Endothelial cell of umbilical vein (primary cell): ENCODE results near the gene SLC35E3. TPM values are rescaled to one million over a fixed set of nuclear protein-coding genes. Genes with fewer than 3 reads are reported as not detected.
A peak's percentile ranks its signal among the peaks of the same experiment; 100 is the strongest.

ENCODE experiments used
- BruUV-seq: library from RNA; stranded (reverse); fragments of 400-500 nt; replicated peaks from 2 replicates; lab custom pipeline; 2021; lab: Mats Ljungman, UMichigan
- CTCF ChIA-PET: fragments of 300-600, 350-600 bp; sonication (Branson Sonifier 250); formaldehyde crosslinking; loops from one replicate; lab custom pipeline; 2021; ENCODE audit warnings: antibody characterized with exemption, inconsistent platforms; lab: Charles Lee
- POLR2A ChIA-PET: fragments of 300-600, 350-600 bp; sonication (Branson Sonifier 250); formaldehyde crosslinking; loops from one replicate; lab custom pipeline; 2021; ENCODE audit warnings: antibody characterized with exemption, inconsistent platforms; lab: Charles Lee
- DNase-seq: peaks from one replicate; pipeline ENCODE4 v3.0.0-alpha.2; 2011; ENCODE audit warnings: low read depth, low spot score
- FAIRE-seq: peaks from 2 replicates; lab custom pipeline; 2011; peaks lifted over from hg19 to GRCh38; lab: Jason Lieb, UNC
- H2AFZ ChIP-seq: 2 replicates; pipeline ENCODE4 v1.6.0; 2012; ENCODE audit warnings: low read depth, low read length, control low read depth, inconsistent platforms
- H3K27ac ChIP-seq: 2 replicates; pipeline ENCODE4 v1.5.1; 2011; ENCODE audit warnings: low read depth, mild to moderate bottlenecking, control low read depth, low read length, moderate library complexity; ENCODE audit not compliant: insufficient read depth
- H3K27me3 ChIP-seq, 2 experiments: 2 replicates each; pipeline versions ENCODE4 v1.6.0 to v1.6.1; 2011; ENCODE audit warnings: low read length in 2 of 2, mixed read lengths in 1 of 2; ENCODE audit not compliant: control insufficient read depth in 2 of 2, insufficient read depth in 2 of 2
- H3K36me3 ChIP-seq, 2 experiments: 2 replicates in 1 of 2; 3 replicates in 1 of 2; pipeline ENCODE4 v1.5.1; 2011; ENCODE audit warnings: low read length in 2 of 2, mild to moderate bottlenecking in 1 of 2, moderate library complexity in 1 of 2; ENCODE audit not compliant: control insufficient read depth in 2 of 2, insufficient read depth in 2 of 2; ENCODE audit errors: extremely low read depth in 1 of 2
- H3K4me1 ChIP-seq: 3 replicates; pipeline ENCODE4 v1.5.1; 2011; ENCODE audit warnings: mild to moderate bottlenecking, low read length; ENCODE audit not compliant: control insufficient read depth, insufficient read depth; ENCODE audit errors: extremely low read depth
- H3K4me2 ChIP-seq: 2 replicates; pipeline ENCODE4 v1.6.1; 2011; ENCODE audit warnings: low read length, control low read depth, mixed read lengths; ENCODE audit not compliant: insufficient read depth
- H3K4me3 ChIP-seq, 3 experiments: fragments of 200-600 bp in 1 of 3; sonication (generic), shearing (Covaris generic) in 1 of 3; replicated peaks in 1 of 3; 2 replicates each; pipeline ENCODE4 v1.5.1; 2011 to 2016; ENCODE audit warnings: control low read depth in 3 of 3, low read length in 3 of 3, mild to moderate bottlenecking in 2 of 3, inconsistent platforms in 1 of 3, low read depth in 1 of 3, moderate library complexity in 1 of 3; ENCODE audit not compliant: insufficient read depth in 1 of 3
- H3K79me2 ChIP-seq: 2 replicates; pipeline ENCODE4 v1.6.0; 2012; ENCODE audit warnings: low read length, inconsistent platforms; ENCODE audit not compliant: control insufficient read depth, insufficient read depth
- H3K9ac ChIP-seq: replicated peaks from 2 replicates; pipeline ENCODE3; 2011; ENCODE audit warnings: low read length, control low read depth; ENCODE audit not compliant: insufficient read depth; ENCODE audit errors: extremely low read depth
- H3K9me1 ChIP-seq: replicated peaks from 3 replicates; pipeline ENCODE4 v1.6.0; 2011; ENCODE audit warnings: mild to moderate bottlenecking, low read length; ENCODE audit not compliant: control insufficient read depth, insufficient read depth; ENCODE audit errors: extremely low read depth
- H3K9me3 ChIP-seq: replicated peaks from 2 replicates; pipeline ENCODE4 v1.5.1; 2012; ENCODE audit warnings: low read length, inconsistent platforms; ENCODE audit not compliant: control insufficient read depth, insufficient read depth
- H4K20me1 ChIP-seq: replicated peaks from 2 replicates; pipeline ENCODE3; 2011; ENCODE audit warnings: mild to moderate bottlenecking, low read length; ENCODE audit not compliant: control insufficient read depth, insufficient read depth; ENCODE audit errors: extremely low read depth
- CTCF ChIP-seq, 2 donors: IDR thresholded peaks; 1 replicate in 1 of 2; 2 replicates in 1 of 2; pipeline ENCODE4 v1.5.1; 2011; ENCODE audit warnings: low read length in 2 of 2, mild to moderate bottlenecking in 2 of 2, moderate library complexity in 2 of 2, control low read depth in 1 of 2, inconsistent platforms in 1 of 2, low read depth in 1 of 2; ENCODE audit not compliant: insufficient read depth in 1 of 2; ENCODE audit errors: extremely low read depth in 1 of 2
- EZH2 ChIP-seq: IDR thresholded peaks from 2 replicates; pipeline ENCODE4 v1.6.1; 2012; ENCODE audit warnings: borderline replicate concordance, low read depth, mild to moderate bottlenecking, moderate library complexity, low read length, inconsistent platforms; ENCODE audit not compliant: severe bottlenecking
- FOS ChIP-seq: IDR thresholded peaks from 2 replicates; pipeline ENCODE4 v1.6.1; 2011; ENCODE audit warnings: mild to moderate bottlenecking, low read length, moderate library complexity, borderline replicate concordance; ENCODE audit not compliant: insufficient read depth
- GATA2 ChIP-seq: IDR thresholded peaks from 2 replicates; pipeline ENCODE4 v1.7.0; 2011; ENCODE audit warnings: low read depth, mild to moderate bottlenecking, moderate library complexity, mixed read lengths, low read length; ENCODE audit not compliant: insufficient read length, insufficient read depth
- JUN ChIP-seq: IDR thresholded peaks from 2 replicates; pipeline ENCODE4 v1.6.1; 2011; ENCODE audit warnings: borderline replicate concordance, low read depth; ENCODE audit not compliant: insufficient read length, insufficient read depth
- MAX ChIP-seq: IDR thresholded peaks from 2 replicates; pipeline ENCODE4 v1.6.1; 2011; ENCODE audit not compliant: insufficient read depth, insufficient read length
- POLR2A ChIP-seq: IDR thresholded peaks from 2 replicates; pipeline ENCODE4 v1.6.1; 2012; ENCODE audit warnings: low read depth, mild to moderate bottlenecking, control low read depth, low read length
- POLR2AphosphoS5 ChIP-seq: IDR thresholded peaks from 2 replicates; pipeline ENCODE4 v1.6.1; 2012; ENCODE audit warnings: low read depth, mild to moderate bottlenecking, control low read depth, low read length, moderate library complexity; ENCODE audit not compliant: insufficient read depth
- dilution Hi-C: fragments of 300-500 bp; cut with MboI; formaldehyde crosslinking; loops from one replicate; pipeline ENCODE4 v1.15.0; 2019; ENCODE audit warnings: low sequenced_read_pairs; ENCODE audit not compliant: extremely low pct_ligation_motif_present
- intact Hi-C: fragments of 100-400 bp; cut with micrococcal nuclease; formaldehyde crosslinking; loops from one replicate; pipeline ENCODE4 v1.10.0; 2022
- polyA plus RNA-seq, 4 experiments: library from polyadenylated mRNA; depleted of rRNA in 3 of 4; stranded (reverse) in 3 of 4; unstranded in 1 of 4; fragments of >200 nt; gene quantifications; 2 replicates each; pipeline versions ENCODE4 v1.2.1 to v1.2.3, GENCODE V29; 2011 to 2012; ENCODE audit warnings: missing spikeins in 1 of 4
- total RNA-seq: library from RNA; stranded (reverse); gene quantifications from 2 replicates; pipeline ENCODE4 v1.2.3, GENCODE V29; 2021

SLC35E3 gene
- total and polyA plus RNA-seq, 2 donors (not counting 3 experiments of a cell fraction or from before 2014, with no cell fraction given), result 8.1 to 13.8 TPM

GRCh38 chr12:68794653-68795251 lies 48.8 kb downstream of the SLC35E3 start:
- dilution Hi-C loops, result no loop called here
- CTCF ChIA-PET, result interaction anchor here (0.6 to 1.5 kb wide), 4 partner anchors 13 to 1439 kb away, joined by 3 to 8 read pairs (median 4); partner anchors contain the start of genes MDM2 and SLC35E3
- H3K27me3 ChIP-seq, result no peaks in the 10 kb centered on the region

More at GRCh38 chr12:68794653-68795251, 48.8 kb downstream of the SLC35E3 start:
- intact Hi-C loops, result no loop called here
- no peak overlapping the region for H2AFZ ChIP-seq
- H3K79me2 ChIP-seq, result no peaks in the 10 kb centered on the region
- POLR2A ChIA-PET, result no interaction called here
- no peaks in the 10 kb centered on the region for H3K4me1 ChIP-seq
- no peak overlapping the region for H3K4me3 ChIP-seq
- H3K27ac ChIP-seq, result no peak overlapping the region
- H3K9me3 ChIP-seq, result no peaks in the 10 kb centered on the region
- no peak for TF ChIP-seq JUN
- no peak for TF ChIP-seq CTCF (IDR thresholded peaks at IDR 0.05; ENCODE audit: extremely low read depth in 1 of 2, insufficient read depth in 1 of 2, low read depth in 1 of 2, low read length in 2 of 2)
- no peak for TF ChIP-seq POLR2AphosphoS5
- TF ChIP-seq EZH2, result no peak
- peak; percentile 53 for TF ChIP-seq FOS
- TF ChIP-seq MAX, result no peak
- no peak for TF ChIP-seq POLR2A
- no peak for TF ChIP-seq GATA2
- H3K9me1 ChIP-seq, result no peaks in the 10 kb centered on the region
- FAIRE-seq, result no peak
- H4K20me1 ChIP-seq, result no peaks in the 10 kb centered on the region
- no peak overlapping the region for H3K9ac ChIP-seq
- BruUV-seq, result no TSS peak
- H3K4me2 ChIP-seq, result no peak overlapping the region
- H3K36me3 ChIP-seq, result no peaks in the 10 kb centered on the region
- no peak for DNase-seq
